ENCODE measurements around the gene GOT1.

Gene GOT1

GRCh38 chr10:99369126-99369525, 61.3 kb downstream of the GOT1 start:
- H3K9ac ChIP-seq: no peak overlapping the region
- no peaks in the 10 kb centered on the region for H3K27me3 ChIP-seq

GRCh38 chr10:99368646-99369045, 61.8 kb downstream of the GOT1 start:
- Histone ChIP-seq H3K9ac (no peak overlapping the region), H3K9me3 (no peaks in the 10 kb centered on the region), H3K36me3 (no peaks in the 10 kb centered on the region), H3K27ac (no peak overlapping the region), H3K4me3 (no peak overlapping the region), H3K4me2 (no peak overlapping the region), H4K20me1 (no peaks in the 10 kb centered on the region), H3K4me1 (peaks cover 7% of the 10 kb centered on the region), H3K27me3 (no peaks in the 10 kb centered on the region)
- TF ChIP-seq Cebpa-rat (IDR thresholded peaks at IDR 0.05): no peak

More at GRCh38 chr10:99369126-99369525, 61.3 kb downstream of the GOT1 start:
- H3K4me2 ChIP-seq: no peak overlapping the region
- no peak overlapping the region for H3K27ac ChIP-seq
- peaks cover 7% of the 10 kb centered on the region for H3K4me1 ChIP-seq
- no peaks in the 10 kb centered on the region for H4K20me1 ChIP-seq
- no peaks in the 10 kb centered on the region for H3K36me3 ChIP-seq
- H3K9me3 ChIP-seq: no peaks in the 10 kb centered on the region
- no peak overlapping the region for H3K4me3 ChIP-seq
- TF ChIP-seq Cebpa-rat (IDR thresholded peaks at IDR 0.05): no peak

- H4K20me1 ChIP-seq: no peaks in the 10 kb centered on the region
- H3K4me2 ChIP-seq: no peak overlapping the region
- no peaks in the 10 kb centered on the region for H3K9me3 ChIP-seq
- no peaks in the 10 kb centered on the region for H3K36me3 ChIP-seq
- H3K27ac ChIP-seq: no peak overlapping the region
- H3K9ac ChIP-seq: no peak overlapping the region
- no peaks in the 10 kb centered on the region for H3K27me3 ChIP-seq
- H3K4me3 ChIP-seq: no peak overlapping the region
- no peak for TF ChIP-seq Cebpa-rat (IDR thresholded peaks at IDR 0.05)
- peaks cover 7% of the 10 kb centered on the region for H3K4me1 ChIP-seq
Observed at GRCh38 chr10:99366666-99367065, 63.8 kb downstream of the GOT1 start.

DNA sequence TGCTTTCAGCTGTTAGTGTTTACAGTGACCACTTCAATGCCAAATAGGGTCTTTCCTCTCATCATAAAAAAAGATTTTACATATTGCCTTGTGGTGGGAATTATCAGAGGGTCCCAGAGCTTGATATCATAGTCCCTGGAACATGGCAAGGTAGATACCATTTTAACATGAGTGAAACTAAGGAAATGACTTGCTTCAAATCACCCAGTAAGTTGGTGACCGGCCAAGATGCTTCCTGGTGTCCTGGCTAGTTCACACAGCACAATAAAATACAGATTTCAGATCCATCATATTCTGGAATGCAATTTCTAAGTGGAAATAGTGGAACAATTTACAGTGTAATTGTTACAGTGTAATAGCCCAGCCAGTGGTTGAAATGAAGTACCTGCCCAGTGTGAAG, 64.7 kb downstream of the GOT1 start:
- H3K9ac ChIP-seq: no peak overlapping the region
- H3K4me2 ChIP-seq: no peak overlapping the region
- no peak overlapping the region for H3K27ac ChIP-seq
- no peaks in the 10 kb centered on the region for H3K36me3 ChIP-seq
- no peak for TF ChIP-seq Cebpa-rat (IDR thresholded peaks at IDR 0.05)
- no peak overlapping the region for H3K4me3 ChIP-seq
- H3K4me1 ChIP-seq: peaks cover 7% of the 10 kb centered on the region
- H3K27me3 ChIP-seq: no peaks in the 10 kb centered on the region
- no peaks in the 10 kb centered on the region for H3K9me3 ChIP-seq
- no peaks in the 10 kb centered on the region for H4K20me1 ChIP-seq

- no peak overlapping the region for H3K4me3 ChIP-seq
- no peak overlapping the region for H3K9ac ChIP-seq
- no peaks in the 10 kb centered on the region for H3K36me3 ChIP-seq
- no peaks in the 10 kb centered on the region for H3K9me3 ChIP-seq
- peaks cover 7% of the 10 kb centered on the region for H3K4me1 ChIP-seq
- no peaks in the 10 kb centered on the region for H3K27me3 ChIP-seq
- no peaks in the 10 kb centered on the region for H4K20me1 ChIP-seq
- TF ChIP-seq Cebpa-rat (IDR thresholded peaks at IDR 0.05): no peak
- no peak overlapping the region for H3K27ac ChIP-seq
- no peak overlapping the region for H3K4me2 ChIP-seq
Observed at GRCh38 chr10:99365311-99365710, 65.1 kb downstream of the GOT1 start.

- no peak for TF ChIP-seq Cebpa-rat (IDR thresholded peaks at IDR 0.05)
- Histone ChIP-seq H3K27ac (no peak overlapping the region), H3K4me3 (no peak overlapping the region), H3K4me2 (no peak overlapping the region), H3K4me1 (peaks cover 14% of the 10 kb centered on the region), H3K27me3 (no peaks in the 10 kb centered on the region), H4K20me1 (no peaks in the 10 kb centered on the region), H3K36me3 (no peaks in the 10 kb centered on the region), H3K9me3 (no peaks in the 10 kb centered on the region), H3K9ac (no peak overlapping the region)
Observed at GRCh38 chr10:99364125-99364524, 66.3 kb downstream of the GOT1 start.

GRCh38 chr10:99360934-99361333, 69.5 kb downstream of the GOT1 start:
- no peak overlapping the region for H3K4me2 ChIP-seq

DNA sequence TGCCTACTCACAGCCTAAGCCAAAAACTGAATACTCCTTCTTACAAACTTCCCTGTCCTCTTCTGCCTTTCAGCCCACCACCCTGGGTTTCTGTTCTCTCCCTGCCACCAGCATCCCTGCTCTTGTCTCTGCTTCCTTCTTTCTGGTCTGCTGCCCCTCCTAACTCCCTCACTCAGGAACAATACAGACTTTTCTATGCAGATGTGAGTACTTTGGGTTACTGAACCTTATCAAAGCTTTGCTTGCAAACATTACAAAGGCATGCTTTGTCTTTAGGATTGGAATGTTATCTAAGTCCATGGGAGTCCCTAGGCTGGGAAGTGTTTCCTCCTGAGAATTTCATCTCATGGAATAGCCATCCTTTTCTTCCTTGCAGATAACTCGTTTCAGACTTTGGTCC, 72.3 kb downstream of the GOT1 start:
- Histone ChIP-seq H3K4me1 (peaks cover 8% of the 10 kb centered on the region; the same call in 1 of the 2 replicates), H4K20me1 (no peaks in the 10 kb centered on the region), H3K27me3 (no peaks in the 10 kb centered on the region), H3K9me3 (no peaks in the 10 kb centered on the region), H3K9ac (no peak overlapping the region), H3K36me3 (no peaks in the 10 kb centered on the region), H3K27ac (no peak overlapping the region), H3K4me2 (no peak overlapping the region), H3K4me3 (no peak overlapping the region)
- no peak for TF ChIP-seq Cebpa-rat (IDR thresholded peaks at IDR 0.05)

More at GRCh38 chr10:99360934-99361333, 69.5 kb downstream of the GOT1 start:
- TF ChIP-seq Cebpa-rat (IDR thresholded peaks at IDR 0.05): no peak
- Histone ChIP-seq H3K27ac (no peak overlapping the region), H3K36me3 (no peaks in the 10 kb centered on the region), H3K9me3 (no peaks in the 10 kb centered on the region), H3K4me1 (peaks cover 8% of the 10 kb centered on the region; the same call in 1 of the 2 replicates), H3K9ac (no peak overlapping the region), H4K20me1 (no peaks in the 10 kb centered on the region), H3K4me3 (no peak overlapping the region), H3K27me3 (no peaks in the 10 kb centered on the region)

- TF ChIP-seq Cebpa-rat (IDR thresholded peaks at IDR 0.05): no peak
- Histone ChIP-seq H4K20me1 (no peaks in the 10 kb centered on the region), H3K4me1 (peaks cover 8% of the 10 kb centered on the region; the same call in 1 of the 2 replicates), H3K27ac (no peak overlapping the region), H3K9me3 (no peaks in the 10 kb centered on the region), H3K9ac (no peak overlapping the region), H3K4me3 (no peak overlapping the region), H3K36me3 (no peaks in the 10 kb centered on the region), H3K4me2 (no peak overlapping the region), H3K27me3 (no peaks in the 10 kb centered on the region)
Observed at GRCh38 chr10:99357691-99358090, 72.7 kb downstream of the GOT1 start.

- no peak for TF ChIP-seq Cebpa-rat (IDR thresholded peaks at IDR 0.05)
- no peaks in the 10 kb centered on the region for H3K9me3 ChIP-seq
- H4K20me1 ChIP-seq: no peaks in the 10 kb centered on the region
- no peak overlapping the region for H3K4me2 ChIP-seq
- H3K4me3 ChIP-seq: no peak overlapping the region
- H3K27me3 ChIP-seq: no peaks in the 10 kb centered on the region
- H3K36me3 ChIP-seq: no peaks in the 10 kb centered on the region
- H3K27ac ChIP-seq: no peak overlapping the region
- H3K4me1 ChIP-seq: no peaks in the 10 kb centered on the region
- H3K9ac ChIP-seq: no peak overlapping the region
Observed at GRCh38 chr10:99353182-99353581, 77.2 kb downstream of the GOT1 start.

GRCh38 chr10:99347672-99348071, 82.8 kb downstream of the GOT1 start:
- Histone ChIP-seq H3K9me3 (no peaks in the 10 kb centered on the region), H3K4me2 (no peak overlapping the region), H3K4me1 (no peaks in the 10 kb centered on the region), H3K36me3 (no peaks in the 10 kb centered on the region), H3K4me3 (no peak overlapping the region), H3K27ac (no peak overlapping the region), H3K9ac (no peak overlapping the region), H3K27me3 (no peaks in the 10 kb centered on the region), H4K20me1 (no peaks in the 10 kb centered on the region)
- no peak for TF ChIP-seq Cebpa-rat (IDR thresholded peaks at IDR 0.05)

All from BLaER1 (cell line).